HCT116 (cell line): ENCODE data around the gene TSPAN3.

Experiments used
- EZH2 ChIP-seq: fragments of 200-600 bp; sonication (generic); IDR thresholded peaks from 2 replicates; pipeline ENCODE4 v1.6.1; 2017; ENCODE audit warnings: antibody characterized with exemption, mixed run types
- POLR2A ChIP-seq: IDR thresholded peaks from 2 replicates; pipeline ENCODE4 v1.7.0; 2011; ENCODE audit warnings: borderline replicate concordance; ENCODE audit not compliant: insufficient read depth, insufficient read length; ENCODE audit errors: extremely low read depth
- POLR2AphosphoS5 ChIP-seq: IDR thresholded peaks from 2 replicates; pipeline ENCODE4 v1.6.1; 2011; ENCODE audit warnings: mild to moderate bottlenecking, low read depth, low read length, moderate library complexity

DNA sequence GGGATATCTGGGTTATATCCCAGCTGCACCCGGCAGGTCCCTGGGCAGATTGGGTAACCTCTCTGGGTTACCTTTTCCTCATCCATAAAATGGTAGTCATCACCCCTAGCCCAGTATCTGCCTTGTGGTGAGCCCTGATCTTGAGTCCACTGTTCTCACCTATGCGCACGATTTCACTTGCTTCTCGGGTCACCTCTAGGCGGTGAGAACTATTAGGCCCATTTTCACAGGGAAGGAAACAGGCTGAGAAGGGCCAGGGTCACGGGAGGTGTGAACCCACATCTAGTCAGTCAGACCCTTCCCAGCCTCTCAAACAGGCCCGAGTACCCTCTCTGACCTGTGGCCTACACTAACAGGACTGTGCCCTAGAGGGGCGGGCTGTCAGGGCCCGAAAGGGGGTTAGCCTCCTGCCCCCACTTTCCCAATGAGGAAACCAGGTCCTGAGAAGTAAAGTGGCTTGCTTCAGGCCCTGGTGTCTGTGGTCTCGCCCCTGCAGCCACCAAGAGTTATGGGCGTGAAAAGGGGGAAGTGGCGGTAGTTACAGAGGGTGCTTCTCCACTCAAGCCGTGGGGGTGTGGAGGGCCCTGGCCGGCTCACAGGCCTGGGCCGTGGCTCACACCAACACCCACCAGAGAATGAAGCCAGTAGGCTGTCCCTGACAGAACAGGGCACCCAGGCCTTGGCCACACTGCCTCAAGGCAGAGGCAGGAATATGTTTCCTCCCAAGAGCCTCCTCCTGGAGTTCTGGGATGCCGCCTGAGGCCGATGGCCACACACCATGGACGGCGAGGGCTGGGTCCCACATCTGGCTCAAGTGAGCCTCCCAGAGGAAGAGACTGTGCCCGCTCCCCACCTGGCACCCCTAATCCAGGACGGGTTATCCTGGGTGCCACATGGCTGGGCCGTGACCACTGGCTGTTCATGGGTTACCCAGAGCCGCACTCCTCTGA lies 56.5 kb downstream of the TSPAN3 start:
- TF ChIP-seq EZH2 = no peak
- TF ChIP-seq POLR2A = no peak
- no peak for TF ChIP-seq POLR2AphosphoS5
